Esophagus muscularis mucosa (tissue), 4 donors: ENCODE data around the gene TMEM117. TPM values are rescaled to one million over a fixed set of nuclear protein-coding genes. Genes with fewer than 3 reads are reported as not detected.

ENCODE experiments used
- DNase-seq: peaks from one replicate; pipeline ENCODE4 v3.0.0-alpha.2; 2017; ENCODE audit errors: extremely low spot score
- H3K27ac ChIP-seq, 4 donors: fragments of 200-600 bp; sonication (generic); replicated peaks in 1 of 4; 1 replicate in 3 of 4; 2 replicates in 1 of 4; pipeline ENCODE4 v1.5.1; 2016 to 2019; ENCODE audit warnings: mild to moderate bottlenecking in 1 of 4
- H3K27me3 ChIP-seq, 4 donors: fragments of 200-600 bp; sonication (generic); one replicate each; pipeline versions ENCODE4 v1.5.1 to v1.6.0; 2016 to 2019
- H3K36me3 ChIP-seq, 4 donors: fragments of 200-600 bp; sonication (generic); one replicate each; pipeline ENCODE4 v1.5.1; 2016 to 2019
- H3K4me1 ChIP-seq, 4 donors: fragments of 200-600 bp; sonication (generic); one replicate each; pipeline ENCODE4 v1.5.1; 2016 to 2019
- H3K4me3 ChIP-seq, 4 donors: fragments of 200-600 bp; sonication (generic); 1 replicate in 2 of 4; 2 replicates in 2 of 4; pipeline ENCODE4 v1.5.1; 2016 to 2019; ENCODE audit warnings: mild to moderate bottlenecking in 4 of 4, moderate library complexity in 1 of 4
- H3K9me3 ChIP-seq, 4 donors: fragments of 200-600 bp; sonication (generic); 1 replicate in 3 of 4; 2 replicates in 1 of 4; pipeline ENCODE4 v1.5.1; 2016 to 2019
- CTCF ChIP-seq, 3 experiments: fragments of 200-600 bp in 2 of 3; fragments of 450-650 bp in 1 of 3; sonication (generic) in 2 of 3; IDR thresholded peaks; one replicate each; pipeline ENCODE4 v1.5.1; 2017 to 2019; ENCODE audit warnings: antibody characterized with exemption in 3 of 3, mild to moderate bottlenecking in 2 of 3, moderate library complexity in 1 of 3
- EP300 ChIP-seq: sonication (generic); formaldehyde crosslinking; IDR thresholded peaks from one replicate; pipeline ENCODE4 v1.6.1; 2017; ENCODE audit warnings: antibody characterized with exemption
- POLR2A ChIP-seq: fragments of 450-650 bp; IDR thresholded peaks from one replicate; pipeline ENCODE4 v1.6.1; 2017; ENCODE audit warnings: antibody characterized with exemption, moderate library complexity, mild to moderate bottlenecking, low read depth
- POLR2AphosphoS5 ChIP-seq, 2 donors: sonication (generic); formaldehyde crosslinking; IDR thresholded peaks; one replicate each; pipeline ENCODE4 v1.6.1; 2017; ENCODE audit warnings: antibody characterized with exemption in 2 of 2
- WGBS: methylation state at CpG from one replicate; pipeline ENCODE4 v1.1.5; 2018; 5-methylcytosine and 5-hydroxymethylcytosine counted together
- intact Hi-C: fragments of 100-400 bp; cut with DNase I; formaldehyde crosslinking; loops from one replicate; pipeline ENCODE4 v1.15.1; 2023
- total RNA-seq, 4 donors: library from RNA; depleted of rRNA; stranded (reverse); fragments of >200 nt; gene quantifications; one replicate each; pipeline versions ENCODE4 v1.1.0 to v1.2.1, GENCODE V29; 2016

Gene TMEM117
- total RNA-seq, 4 donors from 2014 or later, result 11.2 to 18.7 (median 12.8) TPM

- Histone ChIP-seq H3K27ac (no peak overlapping the region), H3K4me1 (no peaks in the 10 kb centered on the region), H3K36me3 (no peaks in the 10 kb centered on the region), H3K4me3 (no peak overlapping the region), H3K9me3 (no peaks in the 10 kb centered on the region), H3K27me3 (no peaks in the 10 kb centered on the region)
- TF ChIP-seq POLR2A, result no peak
- TF ChIP-seq CTCF (IDR thresholded peaks at IDR 0.05), result no peak
- no peak for TF ChIP-seq EP300
- TF ChIP-seq POLR2AphosphoS5 (IDR thresholded peaks at IDR 0.05), result no peak
- intact Hi-C loops, result no loop called here
- WGBS, result 95% methylated on average over 8 of the region's 8 CpGs
- DNase-seq, result no peak
Observed at GRCh38 chr12:43824207-43824775, 11.6 kb upstream of the TMEM117 start.

GRCh38 chr12:43826681-43827080 lies 9.2 kb upstream of the TMEM117 start:
- Histone ChIP-seq H3K9me3 (no peaks in the 10 kb centered on the region), H3K4me3 (no peak overlapping the region), H3K27ac (no peak overlapping the region), H3K27me3 (no peaks in the 10 kb centered on the region), H3K36me3 (no peaks in the 10 kb centered on the region), H3K4me1 (no peaks in the 10 kb centered on the region)
- DNase-seq, result no peak
- intact Hi-C loops, result no loop called here
- TF ChIP-seq CTCF (IDR thresholded peaks at IDR 0.05), result no peak
- no peak for TF ChIP-seq POLR2AphosphoS5 (IDR thresholded peaks at IDR 0.05)
- no peak for TF ChIP-seq EP300
- TF ChIP-seq POLR2A, result no peak
- WGBS, result 94% methylated on average over 3 of the region's 3 CpGs

- WGBS, result 90% methylated on average over 1 of the region's 1 CpG
- TF ChIP-seq EP300 (no peak), CTCF (IDR thresholded peaks at IDR 0.05) (no peak), POLR2AphosphoS5 (IDR thresholded peaks at IDR 0.05) (no peak), POLR2A (no peak)
Observed at GRCh38 chr12:43827093-43827492, 8.8 kb upstream of the TMEM117 start.

GRCh38 chr12:43832463-43833168 lies 3.3 kb upstream of the TMEM117 start:
- Histone ChIP-seq H3K27ac (no peak overlapping the region), H3K36me3 (no peaks in the 10 kb centered on the region)

More at GRCh38 chr12:43827093-43827492, 8.8 kb upstream of the TMEM117 start:
- no peak for DNase-seq
- no peak overlapping the region for H3K4me3 ChIP-seq
- H3K9me3 ChIP-seq, result no peaks in the 10 kb centered on the region
- intact Hi-C loops, result no loop called here
- no peaks in the 10 kb centered on the region for H3K27me3 ChIP-seq
- H3K4me1 ChIP-seq, result no peaks in the 10 kb centered on the region
- no peaks in the 10 kb centered on the region for H3K36me3 ChIP-seq
- no peak overlapping the region for H3K27ac ChIP-seq

More at GRCh38 chr12:43832463-43833168, 3.3 kb upstream of the TMEM117 start:
- H3K4me1 ChIP-seq, result peaks cover 8 to 21% (median 18%) of the 10 kb centered on the region in 4 donors
- WGBS, result 78% methylated on average over 4 of the region's 4 CpGs
- no peaks in the 10 kb centered on the region for H3K9me3 ChIP-seq
- no peak for DNase-seq
- intact Hi-C loops, result no loop called here
- TF ChIP-seq POLR2A (no peak), EP300 (no peak), CTCF (IDR thresholded peaks at IDR 0.05) (no peak), POLR2AphosphoS5 (IDR thresholded peaks at IDR 0.05) (no peak)
- H3K4me3 ChIP-seq, result no peak overlapping the region
- no peaks in the 10 kb centered on the region for H3K27me3 ChIP-seq
